SIG-M5 treated with dmso at 0.1 percent for 504 hours (cell line): ENCODE results near the gene AGPAT3.

Experiments
- DNase-seq: peaks from one replicate; lab custom pipeline; 2025; ENCODE audit not compliant: unreplicated experiment; lab: John Stamatoyannopoulos, UW

AGPAT3 gene

GRCh38 chr21:43905726-43906455 is 40.9 kb downstream of the AGPAT3 start:
- no peak for DNase-seq

GRCh38 chr21:43906585-43907370 is 41.8 kb downstream of the AGPAT3 start:
- DNase-seq, result no peak

- no peak for DNase-seq
Observed at GRCh38 chr21:43907751-43908150, 42.7 kb downstream of the AGPAT3 start.

GRCh38 chr21:43908167-43908566 is 43.1 kb downstream of the AGPAT3 start:
- no peak for DNase-seq

GRCh38 chr21:43909741-43910400 is 44.8 kb downstream of the AGPAT3 start:
- DNase-seq, result no peak

GRCh38 chr21:43910460-43910859 is 45.4 kb downstream of the AGPAT3 start:
- no peak for DNase-seq

GRCh38 chr21:43911015-43911934 is 46.3 kb downstream of the AGPAT3 start:
- no peak for DNase-seq

- DNase-seq, result no peak
Observed at GRCh38 chr21:43911935-43912487, 47.0 kb downstream of the AGPAT3 start.

- DNase-seq, result no peak
Observed at GRCh38 chr21:43912500-43912899, 47.5 kb downstream of the AGPAT3 start.

- no peak for DNase-seq
Observed at GRCh38 chr21:43912910-43913309, 47.9 kb downstream of the AGPAT3 start.

- DNase-seq, result no peak
Observed at GRCh38 chr21:43913928-43914327, 48.9 kb downstream of the AGPAT3 start.

- DNase-seq, result no peak
Observed at GRCh38 chr21:43916076-43916475, 51.1 kb downstream of the AGPAT3 start.

- DNase-seq, result no peak
Observed at GRCh38 chr21:43916691-43917514, 51.9 kb downstream of the AGPAT3 start.

- DNase-seq, result no peak
Observed at GRCh38 chr21:43917515-43918384, 52.7 kb downstream of the AGPAT3 start.

- no peak for DNase-seq
Observed at GRCh38 chr21:43918385-43918947, 53.4 kb downstream of the AGPAT3 start.

GRCh38 chr21:43919283-43919682 is 54.3 kb downstream of the AGPAT3 start:
- DNase-seq, result no peak

- no peak for DNase-seq
Observed at GRCh38 chr21:43919871-43920801, 55.1 kb downstream of the AGPAT3 start.
